HepG2 (cell line): Measurements from ENCODE around the gene NEK6. TPM values are rescaled to one million over a fixed set of nuclear protein-coding genes. Genes with fewer than 3 reads are reported as not detected.

Source experiments
- BORCS8-MEF2B ChIP-seq: sonication (generic); formaldehyde crosslinking; IDR thresholded peaks from 2 replicates; pipeline ENCODE4 v1.8.0; 2022; ENCODE audit warnings: mild to moderate bottlenecking, missing genetic modification reagents
- ERF ChIP-seq: IDR thresholded peaks from 2 replicates; pipeline ENCODE4 v1.6.1; 2018; ENCODE audit warnings: missing biosample characterization, missing genetic modification reagents
- FOXO1 ChIP-seq: sonication (generic); formaldehyde crosslinking; IDR thresholded peaks from 2 replicates; pipeline ENCODE4 v1.4.0; 2020; ENCODE audit warnings: missing genetic modification reagents
- KDM1A ChIP-seq: IDR thresholded peaks from 2 replicates; pipeline ENCODE4 v1.6.1; 2016; ENCODE audit warnings: missing compliant biosample characterization
- KDM5B ChIP-seq: sonication (generic); formaldehyde crosslinking; IDR thresholded peaks from 2 replicates; pipeline ENCODE4 v1.4.0; 2020; ENCODE audit warnings: missing genetic modification reagents, mild to moderate bottlenecking, borderline replicate concordance
- MED8 ChIP-seq: sonication (generic); formaldehyde crosslinking; IDR thresholded peaks from 2 replicates; pipeline ENCODE4 v1.8.1; 2023; ENCODE audit warnings: mild to moderate bottlenecking, missing genetic modification reagents; ENCODE audit not compliant: insufficient replicate concordance
- SALL1 ChIP-seq: sonication (generic); formaldehyde crosslinking; IDR thresholded peaks from 2 replicates; pipeline ENCODE4 v1.8.0; 2022; ENCODE audit warnings: mild to moderate bottlenecking, missing genetic modification reagents
- SMAD3 ChIP-seq: sonication (generic); formaldehyde crosslinking; IDR thresholded peaks from 2 replicates; pipeline ENCODE4 v1.4.0; 2020; ENCODE audit warnings: missing genetic modification reagents
- TP53 ChIP-seq: sonication (generic); formaldehyde crosslinking; conservative IDR thresholded peaks from 2 replicates; pipeline ENCODE4 v1.4.0; 2020; ENCODE audit warnings: missing genetic modification reagents
- ZNF10 ChIP-seq: sonication (generic); formaldehyde crosslinking; IDR thresholded peaks from 2 replicates; pipeline ENCODE4 v1.4.0; 2020; ENCODE audit warnings: mild to moderate bottlenecking, low read depth, missing genetic modification reagents, borderline replicate concordance
- ZNF234 ChIP-seq: sonication (generic); formaldehyde crosslinking; conservative IDR thresholded peaks from 2 replicates; pipeline ENCODE4 v1.5.1; 2020; ENCODE audit warnings: mild to moderate bottlenecking, missing genetic modification reagents
- ZNF335 ChIP-seq: sonication (generic); formaldehyde crosslinking; IDR thresholded peaks from 2 replicates; pipeline ENCODE4 v1.4.0; 2020; ENCODE audit warnings: missing genetic modification reagents
- ZNF557 ChIP-seq: sonication (generic); formaldehyde crosslinking; IDR thresholded peaks from 2 replicates; pipeline ENCODE4 v1.4.0; 2020; ENCODE audit warnings: missing genetic modification reagents
- ZNF570 ChIP-seq: sonication (generic); formaldehyde crosslinking; IDR thresholded peaks from 2 replicates; pipeline ENCODE4 v1.4.0; 2020; ENCODE audit warnings: mild to moderate bottlenecking, missing genetic modification reagents, borderline replicate concordance
- ZNF644 ChIP-seq: IDR thresholded peaks from 2 replicates; pipeline ENCODE4 v1.6.1; 2016; ENCODE audit warnings: low read depth
- polyA plus RNA-seq, 8 experiments: library from polyadenylated mRNA; depleted of rRNA in 3 of 8; stranded (reverse) in 7 of 8; unstranded in 1 of 8; fragments of >200 nt; fragmentation: Illumina TruSeq in 4 of 8; extraction: Trizol in 4 of 8; gene quantifications; 2 replicates each; pipeline versions ENCODE4 v1.2.1 to v1.2.3, GENCODE V29; 2011 to 2016; ENCODE audit warnings: low read depth in 4 of 8, missing spikeins in 1 of 8, mixed read lengths in 1 of 8; ENCODE audit not compliant: insufficient read depth in 1 of 8
- total RNA-seq, 5 experiments: library from RNA; depleted of rRNA; stranded (reverse); fragments of >200 nt; fragmentation: Illumina TruSeq; extraction: Trizol; gene quantifications; 2 replicates each; pipeline ENCODE4 v1.2.3, GENCODE V29; 2016; ENCODE audit warnings: low read depth in 1 of 5
- TF ChIP-seq, protein P1 (sequence below): sonication (generic); formaldehyde crosslinking; IDR thresholded peaks from 2 replicates; pipeline ENCODE4 v1.9.0; 2021; ENCODE audit warnings: mild to moderate bottlenecking, missing genetic modification reagents
- TF ChIP-seq, protein P2 (sequence below): IDR thresholded peaks from 2 replicates; pipeline ENCODE4 v1.6.1; 2012; ENCODE audit warnings: inconsistent platforms
- TF ChIP-seq, protein P3 (sequence below): sonication (generic); IDR thresholded peaks from 2 replicates; pipeline ENCODE4 v1.6.1; 2016; ENCODE audit warnings: low read depth, borderline replicate concordance
- TF ChIP-seq, protein P4 (sequence below): sonication (generic); formaldehyde crosslinking; IDR thresholded peaks from 2 replicates; pipeline ENCODE4 v1.5.1; 2020; ENCODE audit warnings: mild to moderate bottlenecking, missing genetic modification reagents

Gene NEK6
- total and polyA plus RNA-seq, 2 of the 13 experiments (the other 11 are each of a cell fraction or from before 2014, with no cell fraction given): 30.4 to 119 TPM

DNA sequence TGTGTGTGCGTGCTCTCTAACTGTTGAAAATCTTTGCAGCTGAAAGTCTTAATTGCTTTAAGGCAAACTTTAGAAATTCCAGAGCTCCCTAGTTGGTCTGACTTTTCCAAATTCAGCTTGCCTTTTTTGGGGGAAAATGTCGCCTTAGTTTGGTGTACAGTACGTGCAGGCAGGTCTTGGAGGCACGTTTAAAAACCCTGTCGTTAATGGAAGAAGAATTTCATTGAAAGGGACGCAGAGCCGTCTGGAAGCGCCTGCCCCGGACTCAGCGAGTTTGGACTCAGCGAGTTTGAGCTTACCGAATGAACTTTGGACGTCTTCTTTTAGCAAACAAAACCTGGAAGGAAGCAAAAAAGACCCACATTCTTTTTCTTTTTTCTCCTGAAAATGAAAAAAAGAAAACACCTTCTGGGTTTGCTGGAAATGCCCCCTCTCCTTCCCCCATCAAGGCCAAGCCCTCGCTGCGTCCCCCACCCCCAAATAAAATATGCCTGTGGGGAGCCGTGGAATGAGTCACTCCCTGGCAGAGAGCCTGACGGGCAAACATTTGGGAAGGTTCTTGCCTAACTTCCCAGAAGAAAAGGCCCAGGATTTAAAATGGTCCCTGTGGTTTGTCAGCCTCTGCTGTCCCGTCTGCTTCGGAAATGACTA is 1.5 kb downstream of the NEK6 start (continued):
- TF ChIP-seq, protein P1, sequence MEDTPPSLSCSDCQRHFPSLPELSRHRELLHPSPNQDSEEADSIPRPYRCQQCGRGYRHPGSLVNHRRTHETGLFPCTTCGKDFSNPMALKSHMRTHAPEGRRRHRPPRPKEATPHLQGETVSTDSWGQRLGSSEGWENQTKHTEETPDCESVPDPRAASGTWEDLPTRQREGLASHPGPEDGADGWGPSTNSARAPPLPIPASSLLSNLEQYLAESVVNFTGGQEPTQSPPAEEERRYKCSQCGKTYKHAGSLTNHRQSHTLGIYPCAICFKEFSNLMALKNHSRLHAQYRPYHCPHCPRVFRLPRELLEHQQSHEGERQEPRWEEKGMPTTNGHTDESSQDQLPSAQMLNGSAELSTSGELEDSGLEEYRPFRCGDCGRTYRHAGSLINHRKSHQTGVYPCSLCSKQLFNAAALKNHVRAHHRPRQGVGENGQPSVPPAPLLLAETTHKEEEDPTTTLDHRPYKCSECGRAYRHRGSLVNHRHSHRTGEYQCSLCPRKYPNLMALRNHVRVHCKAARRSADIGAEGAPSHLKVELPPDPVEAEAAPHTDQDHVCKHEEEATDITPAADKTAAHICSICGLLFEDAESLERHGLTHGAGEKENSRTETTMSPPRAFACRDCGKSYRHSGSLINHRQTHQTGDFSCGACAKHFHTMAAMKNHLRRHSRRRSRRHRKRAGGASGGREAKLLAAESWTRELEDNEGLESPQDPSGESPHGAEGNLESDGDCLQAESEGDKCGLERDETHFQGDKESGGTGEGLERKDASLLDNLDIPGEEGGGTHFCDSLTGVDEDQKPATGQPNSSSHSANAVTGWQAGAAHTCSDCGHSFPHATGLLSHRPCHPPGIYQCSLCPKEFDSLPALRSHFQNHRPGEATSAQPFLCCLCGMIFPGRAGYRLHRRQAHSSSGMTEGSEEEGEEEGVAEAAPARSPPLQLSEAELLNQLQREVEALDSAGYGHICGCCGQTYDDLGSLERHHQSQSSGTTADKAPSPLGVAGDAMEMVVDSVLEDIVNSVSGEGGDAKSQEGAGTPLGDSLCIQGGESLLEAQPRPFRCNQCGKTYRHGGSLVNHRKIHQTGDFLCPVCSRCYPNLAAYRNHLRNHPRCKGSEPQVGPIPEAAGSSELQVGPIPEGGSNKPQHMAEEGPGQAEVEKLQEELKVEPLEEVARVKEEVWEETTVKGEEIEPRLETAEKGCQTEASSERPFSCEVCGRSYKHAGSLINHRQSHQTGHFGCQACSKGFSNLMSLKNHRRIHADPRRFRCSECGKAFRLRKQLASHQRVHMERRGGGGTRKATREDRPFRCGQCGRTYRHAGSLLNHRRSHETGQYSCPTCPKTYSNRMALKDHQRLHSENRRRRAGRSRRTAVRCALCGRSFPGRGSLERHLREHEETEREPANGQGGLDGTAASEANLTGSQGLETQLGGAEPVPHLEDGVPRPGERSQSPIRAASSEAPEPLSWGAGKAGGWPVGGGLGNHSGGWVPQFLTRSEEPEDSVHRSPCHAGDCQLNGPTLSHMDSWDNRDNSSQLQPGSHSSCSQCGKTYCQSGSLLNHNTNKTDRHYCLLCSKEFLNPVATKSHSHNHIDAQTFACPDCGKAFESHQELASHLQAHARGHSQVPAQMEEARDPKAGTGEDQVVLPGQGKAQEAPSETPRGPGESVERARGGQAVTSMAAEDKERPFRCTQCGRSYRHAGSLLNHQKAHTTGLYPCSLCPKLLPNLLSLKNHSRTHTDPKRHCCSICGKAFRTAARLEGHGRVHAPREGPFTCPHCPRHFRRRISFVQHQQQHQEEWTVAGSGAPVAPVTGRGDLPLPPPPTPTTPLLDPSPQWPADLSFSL (CRISPR knock-in tag): no peak
- peak; percentile 64 for TF ChIP-seq SALL1
- no peak for TF ChIP-seq BORCS8-MEF2B
- TF ChIP-seq ZNF10 (CRISPR knock-in tag): no peak
- TF ChIP-seq KDM1A (CRISPR knock-in tag): no peak
- no peak for TF ChIP-seq ZNF335 (CRISPR knock-in tag)
- TF ChIP-seq ZNF570 (CRISPR knock-in tag): no peak
- TF ChIP-seq MED8 (CRISPR knock-in tag): no peak
- TF ChIP-seq, protein P2, sequence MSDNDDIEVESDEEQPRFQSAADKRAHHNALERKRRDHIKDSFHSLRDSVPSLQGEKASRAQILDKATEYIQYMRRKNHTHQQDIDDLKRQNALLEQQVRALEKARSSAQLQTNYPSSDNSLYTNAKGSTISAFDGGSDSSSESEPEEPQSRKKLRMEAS: no peak
- TF ChIP-seq FOXO1 (CRISPR knock-in tag): no peak
- TF ChIP-seq KDM5B (CRISPR knock-in tag): no peak
- no peak for TF ChIP-seq ZNF644 (CRISPR knock-in tag)
- TF ChIP-seq ZNF234 (CRISPR knock-in tag): no peak
- TF ChIP-seq ERF (CRISPR knock-in tag): peak; percentile 7; the same call in 1 of the 2 replicates
- no peak for TF ChIP-seq ZNF557
- TF ChIP-seq, protein P3, sequence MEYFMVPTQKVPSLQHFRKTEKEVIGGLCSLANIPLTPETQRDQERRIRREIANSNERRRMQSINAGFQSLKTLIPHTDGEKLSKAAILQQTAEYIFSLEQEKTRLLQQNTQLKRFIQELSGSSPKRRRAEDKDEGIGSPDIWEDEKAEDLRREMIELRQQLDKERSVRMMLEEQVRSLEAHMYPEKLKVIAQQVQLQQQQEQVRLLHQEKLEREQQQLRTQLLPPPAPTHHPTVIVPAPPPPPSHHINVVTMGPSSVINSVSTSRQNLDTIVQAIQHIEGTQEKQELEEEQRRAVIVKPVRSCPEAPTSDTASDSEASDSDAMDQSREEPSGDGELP: peak; percentile 11; the same call in 1 of the 2 replicates
- no peak for TF ChIP-seq TP53 (CRISPR knock-in tag)
- TF ChIP-seq, protein P4, sequence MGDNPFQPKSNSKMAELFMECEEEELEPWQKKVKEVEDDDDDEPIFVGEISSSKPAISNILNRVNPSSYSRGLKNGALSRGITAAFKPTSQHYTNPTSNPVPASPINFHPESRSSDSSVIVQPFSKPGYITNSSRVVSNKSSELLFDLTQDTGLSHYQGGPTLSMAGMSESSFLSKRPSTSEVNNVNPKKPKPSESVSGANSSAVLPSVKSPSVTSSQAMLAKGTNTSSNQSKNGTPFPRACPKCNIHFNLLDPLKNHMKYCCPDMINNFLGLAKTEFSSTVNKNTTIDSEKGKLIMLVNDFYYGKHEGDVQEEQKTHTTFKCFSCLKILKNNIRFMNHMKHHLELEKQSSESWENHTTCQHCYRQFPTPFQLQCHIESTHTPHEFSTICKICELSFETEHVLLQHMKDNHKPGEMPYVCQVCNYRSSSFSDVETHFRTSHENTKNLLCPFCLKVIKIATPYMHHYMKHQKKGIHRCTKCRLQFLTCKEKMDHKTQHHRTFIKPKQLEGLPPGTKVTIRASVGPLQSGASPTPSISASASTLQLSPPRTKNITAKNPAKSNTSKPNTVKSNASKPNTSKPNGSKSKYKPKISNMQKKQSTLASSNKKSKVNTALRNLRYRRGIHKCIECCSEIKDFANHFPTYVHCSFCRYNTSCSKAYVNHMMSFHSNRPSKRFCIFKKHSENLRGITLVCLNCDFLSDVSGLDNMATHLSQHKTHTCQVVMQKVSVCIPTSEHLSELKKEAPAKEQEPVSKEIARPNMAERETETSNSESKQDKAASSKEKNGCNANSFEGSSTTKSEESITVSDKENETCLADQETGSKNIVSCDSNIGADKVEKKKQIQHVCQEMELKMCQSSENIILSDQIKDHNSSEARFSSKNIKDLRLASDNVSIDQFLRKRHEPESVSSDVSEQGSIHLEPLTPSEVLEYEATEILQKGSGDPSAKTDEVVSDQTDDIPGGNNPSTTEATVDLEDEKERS (CRISPR knock-in tag): no peak
- TF ChIP-seq SMAD3 (CRISPR knock-in tag): no peak
